RWPE2 (cell line): ENCODE measurements around the gene HIVEP1.

Experiments used
- ATAC-seq: fragments of 200-7000 bp; cut with Tn5 transposase; 3 replicates; pipeline ENCODE4 v1.9.1; 2021; ENCODE audit warnings: low read depth
- DNase-seq: peaks from one replicate; pipeline ENCODE4 v3.0.0-alpha.2; 2020; ENCODE audit warnings: low spot score
- H3K27ac ChIP-seq: fragments of 450-650 bp; 2 replicates; pipeline ENCODE4 v1.5.1; 2017; ENCODE audit warnings: mild to moderate bottlenecking; ENCODE audit not compliant: poor library complexity, severe bottlenecking
- H3K27me3 ChIP-seq: fragments of 250-450 bp; sonication (Bioruptor Pico); 2 replicates; pipeline ENCODE4 v1.5.1; 2021; ENCODE audit warnings: mild to moderate bottlenecking, moderate library complexity; ENCODE audit not compliant: insufficient read depth, poor library complexity, severe bottlenecking
- H3K36me3 ChIP-seq: fragments of 250-450 bp; sonication (Bioruptor Pico); 2 replicates; pipeline ENCODE4 v1.5.1; 2020; ENCODE audit warnings: low read depth, mild to moderate bottlenecking, moderate library complexity
- H3K4me1 ChIP-seq: fragments of 250-450 bp; sonication (Bioruptor Pico); 2 replicates; pipeline ENCODE4 v1.5.1; 2021; ENCODE audit warnings: mild to moderate bottlenecking, moderate library complexity; ENCODE audit not compliant: insufficient read depth, poor library complexity, severe bottlenecking
- H3K4me3 ChIP-seq: fragments of 250-450 bp; sonication (Bioruptor Pico); 2 replicates; pipeline ENCODE4 v1.5.1; 2021; ENCODE audit warnings: mild to moderate bottlenecking, moderate library complexity; ENCODE audit not compliant: severe bottlenecking
- H3K9me3 ChIP-seq: fragments of 250-450 bp; sonication (Bioruptor Pico); 2 replicates; pipeline ENCODE4 v1.5.1; 2021; ENCODE audit warnings: mild to moderate bottlenecking, moderate library complexity; ENCODE audit not compliant: severe bottlenecking
- TF ChIP-seq, protein P1 (sequence below): fragments of 450-650 bp; IDR thresholded peaks from one replicate; pipeline ENCODE4 v1.5.1; 2017; ENCODE audit warnings: mild to moderate bottlenecking, moderate library complexity; ENCODE audit not compliant: poor library complexity, severe bottlenecking

Gene HIVEP1

DNA sequence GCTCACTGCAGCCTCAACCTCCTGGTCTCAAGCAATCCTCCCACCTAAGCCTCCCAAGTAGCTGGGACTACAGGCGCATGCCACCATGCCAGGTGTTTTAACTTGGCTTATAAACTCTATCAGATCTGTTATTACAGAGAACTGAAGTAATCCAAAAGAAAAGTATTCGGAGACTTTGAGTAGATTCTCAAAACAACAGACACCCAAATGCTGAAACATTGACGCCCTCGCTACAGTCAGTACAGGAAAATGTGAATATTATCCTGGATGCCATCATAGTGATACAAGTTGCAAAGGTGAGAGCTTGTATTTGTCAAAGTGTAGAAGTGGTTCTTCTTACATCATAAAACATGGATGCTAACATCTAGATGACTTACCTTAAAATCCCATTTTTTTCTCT lies 169.4 kb downstream of the HIVEP1 start:
- ATAC-seq: no peak
- no peak for DNase-seq
- H3K9me3 ChIP-seq: no peaks in the 10 kb centered on the region
- H3K36me3 ChIP-seq: no peaks in the 10 kb centered on the region
- no peak overlapping the region for H3K4me3 ChIP-seq
- no peak overlapping the region for H3K27ac ChIP-seq
- no peaks in the 10 kb centered on the region for H3K27me3 ChIP-seq
- H3K4me1 ChIP-seq: no peaks in the 10 kb centered on the region
- TF ChIP-seq, protein P1, sequence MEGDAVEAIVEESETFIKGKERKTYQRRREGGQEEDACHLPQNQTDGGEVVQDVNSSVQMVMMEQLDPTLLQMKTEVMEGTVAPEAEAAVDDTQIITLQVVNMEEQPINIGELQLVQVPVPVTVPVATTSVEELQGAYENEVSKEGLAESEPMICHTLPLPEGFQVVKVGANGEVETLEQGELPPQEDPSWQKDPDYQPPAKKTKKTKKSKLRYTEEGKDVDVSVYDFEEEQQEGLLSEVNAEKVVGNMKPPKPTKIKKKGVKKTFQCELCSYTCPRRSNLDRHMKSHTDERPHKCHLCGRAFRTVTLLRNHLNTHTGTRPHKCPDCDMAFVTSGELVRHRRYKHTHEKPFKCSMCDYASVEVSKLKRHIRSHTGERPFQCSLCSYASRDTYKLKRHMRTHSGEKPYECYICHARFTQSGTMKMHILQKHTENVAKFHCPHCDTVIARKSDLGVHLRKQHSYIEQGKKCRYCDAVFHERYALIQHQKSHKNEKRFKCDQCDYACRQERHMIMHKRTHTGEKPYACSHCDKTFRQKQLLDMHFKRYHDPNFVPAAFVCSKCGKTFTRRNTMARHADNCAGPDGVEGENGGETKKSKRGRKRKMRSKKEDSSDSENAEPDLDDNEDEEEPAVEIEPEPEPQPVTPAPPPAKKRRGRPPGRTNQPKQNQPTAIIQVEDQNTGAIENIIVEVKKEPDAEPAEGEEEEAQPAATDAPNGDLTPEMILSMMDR: no peak

DNA sequence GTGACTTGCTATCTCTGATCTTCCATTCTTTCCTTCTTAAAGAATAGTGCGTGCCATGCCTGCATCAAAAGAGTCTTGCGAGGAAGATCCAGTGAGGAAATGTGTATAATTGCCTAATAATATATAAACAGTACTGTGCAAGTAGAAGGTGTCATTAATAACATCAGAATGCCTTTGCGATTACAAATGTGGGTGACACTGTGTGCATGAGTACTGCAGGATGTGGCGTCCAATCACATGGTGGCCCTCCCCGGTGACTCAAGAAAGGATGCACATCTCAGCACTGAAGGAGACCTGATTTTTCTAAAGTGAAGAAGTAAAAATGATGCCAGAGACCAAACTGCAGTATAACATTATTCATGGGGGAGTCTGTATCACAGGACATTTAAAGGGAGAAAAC lies 170.6 kb downstream of the HIVEP1 start:
- no peak for DNase-seq
- no peak overlapping the region for H3K4me3 ChIP-seq
- H3K4me1 ChIP-seq: no peaks in the 10 kb centered on the region
- TF ChIP-seq, protein P1: no peak
- H3K9me3 ChIP-seq: no peaks in the 10 kb centered on the region
- H3K27me3 ChIP-seq: no peaks in the 10 kb centered on the region
- no peak overlapping the region for H3K27ac ChIP-seq
- no peaks in the 10 kb centered on the region for H3K36me3 ChIP-seq
- ATAC-seq: 0 out of 3 replicates have a peak, but pooled peaks have one; percentile 27

DNA sequence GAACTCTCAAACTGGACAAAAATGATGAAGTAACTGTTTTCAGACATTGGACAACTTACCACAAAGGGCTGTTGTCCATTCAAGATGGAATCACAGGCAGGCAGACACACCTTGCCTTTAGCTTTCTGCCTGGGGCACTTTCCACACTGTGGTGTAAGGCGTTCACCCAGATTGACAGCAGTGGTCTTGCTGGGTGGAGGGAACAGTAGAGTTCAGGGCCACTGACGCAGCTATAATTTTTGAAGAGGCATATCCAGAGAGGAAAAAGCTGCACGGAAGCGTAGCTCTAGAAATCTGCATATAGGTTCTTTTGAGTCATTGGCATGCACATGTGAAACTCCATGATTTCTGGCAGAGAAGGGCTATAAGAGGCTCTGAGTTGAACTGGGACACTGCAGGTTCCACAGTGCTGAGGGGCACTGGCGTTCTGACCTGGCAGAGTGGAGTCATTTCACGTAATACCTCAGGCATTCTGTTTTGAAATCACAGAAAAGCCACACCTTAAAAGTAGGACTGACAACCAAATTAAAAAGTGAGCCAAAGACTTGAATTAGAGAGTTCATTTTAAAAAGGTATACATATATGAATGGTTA lies 173.1 kb downstream of the HIVEP1 start:
- Histone ChIP-seq H3K4me1 (no peaks in the 10 kb centered on the region), H3K27me3 (no peaks in the 10 kb centered on the region), H3K36me3 (no peaks in the 10 kb centered on the region), H3K4me3 (no peak overlapping the region), H3K9me3 (no peaks in the 10 kb centered on the region), H3K27ac (no peak overlapping the region)
- TF ChIP-seq, protein P1: no peak
- ATAC-seq (0 out of 3 replicates have a peak, but pooled peaks have one; percentile 23), DNase-seq (no peak)

DNA sequence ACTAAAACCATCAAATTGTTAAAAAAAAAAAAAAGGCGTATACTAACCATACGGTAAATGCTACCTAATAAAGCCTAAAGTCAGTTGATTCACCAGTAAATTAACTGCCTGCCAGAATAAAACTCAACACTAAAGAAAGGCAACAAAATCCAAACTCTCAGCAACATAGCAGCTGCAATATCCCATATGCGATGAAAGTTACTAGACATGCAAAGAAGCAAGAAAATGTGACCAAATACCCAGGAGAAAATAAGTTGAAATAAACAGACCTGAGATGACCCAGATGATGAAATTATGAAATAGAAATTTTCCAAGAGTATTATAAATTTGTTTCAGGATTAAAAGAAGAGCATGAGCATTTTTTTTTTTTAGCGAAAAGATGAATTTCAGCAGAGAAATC lies 174.4 kb downstream of the HIVEP1 start:
- DNase-seq: no peak
- Histone ChIP-seq H3K27ac (no peak overlapping the region), H3K4me3 (no peak overlapping the region), H3K9me3 (no peaks in the 10 kb centered on the region), H3K27me3 (no peaks in the 10 kb centered on the region), H3K4me1 (no peaks in the 10 kb centered on the region), H3K36me3 (no peaks in the 10 kb centered on the region)
- ATAC-seq: no peak
- TF ChIP-seq, protein P1: no peak

DNA sequence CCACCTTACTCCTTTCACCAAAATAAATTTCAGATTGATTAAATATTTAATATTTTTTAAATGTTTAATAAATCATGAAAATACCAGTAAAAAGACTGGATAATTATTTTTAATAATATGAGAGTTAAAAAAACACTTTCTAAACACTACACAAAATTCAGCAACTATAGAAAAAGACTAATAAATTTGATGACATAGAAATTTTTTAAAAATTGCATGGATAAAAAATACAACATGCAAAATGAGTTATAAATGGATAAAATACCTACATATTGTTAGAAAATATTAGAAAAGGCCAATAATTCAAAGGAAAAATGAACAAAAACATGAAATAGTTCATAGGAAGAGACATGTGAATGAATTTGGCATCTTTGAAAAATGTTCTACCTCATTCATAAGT lies 177.0 kb downstream of the HIVEP1 start:
- TF ChIP-seq, protein P1: no peak
- H3K9me3 ChIP-seq: no peaks in the 10 kb centered on the region
- H3K4me1 ChIP-seq: no peaks in the 10 kb centered on the region
- H3K4me3 ChIP-seq: no peak overlapping the region
- no peak overlapping the region for H3K27ac ChIP-seq
- no peak for ATAC-seq
- H3K27me3 ChIP-seq: no peaks in the 10 kb centered on the region
- H3K36me3 ChIP-seq: no peaks in the 10 kb centered on the region
- no peak for DNase-seq
